A673 (cell line): ENCODE results near the gene KAZN.

ENCODE experiments used
- CTCF ChIP-seq: fragments of 300-800, 200-600 bp; sonication (generic); conservative IDR thresholded peaks from 2 replicates; pipeline ENCODE4 v1.5.1; 2017; ENCODE audit warnings: low read depth, mild to moderate bottlenecking, antibody characterized with exemption, low read length, moderate library complexity, mixed read lengths
- EZH2 ChIP-seq: fragments of 200-600 bp; sonication (generic); IDR thresholded peaks from 2 replicates; pipeline ENCODE4 v1.6.1; 2017; ENCODE audit warnings: borderline replicate concordance, low read depth, mild to moderate bottlenecking, mixed read lengths, antibody characterized with exemption, low read length; ENCODE audit not compliant: poor library complexity, severe bottlenecking

- TF ChIP-seq CTCF (no peak), EZH2 (no peak)
Measured at GRCh38 chr1:14774988-14775387, 176.5 kb downstream of the KAZN start.
